IMR-90 (cell line): ENCODE measurements around the gene MARCO. TPM values are rescaled to one million over a fixed set of nuclear protein-coding genes. Genes with fewer than 3 reads are reported as not detected.

Source experiments
- ATAC-seq: fragments of 200-7000 bp; cut with Tn5 transposase; 2 replicates; pipeline ENCODE4 v1.9.1; 2020; ENCODE audit warnings: low read depth, mild to moderate bottlenecking, moderate library complexity
- BruUV-seq: library from RNA; stranded (reverse); fragments of 400-500 nt; replicated peaks from 2 replicates; lab custom pipeline; 2021; lab: Mats Ljungman, UMichigan
- CTCF ChIA-PET: fragments of 300-600 bp; formaldehyde crosslinking; extraction: SDS; loops from one replicate; lab custom pipeline; 2021; ENCODE audit warnings: antibody characterized with exemption; lab: Yijun Ruan, JAX
- POLR2A ChIA-PET: fragments of 300-600 bp; sonication (Branson Sonifier 250); formaldehyde crosslinking; loops from one replicate; lab custom pipeline; 2022; ENCODE audit warnings: antibody characterized with exemption; ENCODE audit not compliant: unreplicated experiment; lab: Charles Lee
- DNase-seq: peaks from one replicate; pipeline ENCODE4 v3.0.0; 2013
- H2AFZ ChIP-seq: replicated peaks from 2 replicates; pipeline ENCODE3; 2013; ENCODE audit warnings: low read length, mild to moderate bottlenecking; ENCODE audit not compliant: poor library complexity
- H2AK5ac ChIP-seq: 2 replicates; pipeline ENCODE4 v1.6.1; 2013; ENCODE audit warnings: low read depth, low read length, inconsistent platforms
- H2AK9ac ChIP-seq: replicated peaks from 2 replicates; pipeline ENCODE3; 2013; ENCODE audit warnings: mild to moderate bottlenecking, low read depth, low read length, moderate library complexity; ENCODE audit not compliant: poor library complexity
- H2BK120ac ChIP-seq: 2 replicates; pipeline ENCODE4 v1.6.1; 2013; ENCODE audit warnings: low read depth, low read length, inconsistent platforms
- H2BK15ac ChIP-seq: 3 replicates; pipeline ENCODE4 v1.6.1; 2013; ENCODE audit warnings: low read depth, low read length, inconsistent platforms
- H2BK20ac ChIP-seq: 2 replicates; pipeline ENCODE4 v1.6.1; 2013; ENCODE audit warnings: low read depth, mild to moderate bottlenecking, inconsistent platforms, low read length, moderate library complexity
- H2BK5ac ChIP-seq: 2 replicates; pipeline ENCODE4 v1.6.1; 2013; ENCODE audit warnings: mild to moderate bottlenecking, low read depth, low read length, inconsistent platforms; ENCODE audit not compliant: poor library complexity, severe bottlenecking
- H3K14ac ChIP-seq: replicated peaks from 2 replicates; pipeline ENCODE4 v1.6.1; 2013; ENCODE audit warnings: low read depth, low read length, inconsistent platforms
- H3K18ac ChIP-seq: 2 replicates; pipeline ENCODE4 v1.6.1; 2013; ENCODE audit warnings: low read depth, low read length, control low read depth
- H3K23ac ChIP-seq: 2 replicates; pipeline ENCODE4 v1.6.1; 2013; ENCODE audit warnings: low read depth, low read length, inconsistent platforms
- H3K27ac ChIP-seq: 2 replicates; pipeline ENCODE4 v1.5.1; 2013; ENCODE audit warnings: mild to moderate bottlenecking, control low read depth, low read length; ENCODE audit not compliant: insufficient read depth
- H3K27me3 ChIP-seq: 2 replicates; pipeline ENCODE4 v1.6.1; 2013; ENCODE audit warnings: low read length; ENCODE audit not compliant: control insufficient read depth, insufficient read depth
- H3K36me3 ChIP-seq: 2 replicates; pipeline ENCODE4 v1.6.1; 2013; ENCODE audit warnings: low read length, mixed read lengths; ENCODE audit not compliant: control insufficient read depth, insufficient read depth
- H3K4ac ChIP-seq: 2 replicates; pipeline ENCODE4 v1.6.1; 2013; ENCODE audit warnings: low read depth, low read length, inconsistent platforms
- H3K4me1 ChIP-seq: 2 replicates; pipeline ENCODE4 v1.6.1; 2013; ENCODE audit warnings: low read length, mixed read lengths; ENCODE audit not compliant: control insufficient read depth, insufficient read depth
- H3K4me2 ChIP-seq: 2 replicates; pipeline ENCODE4 v1.6.1; 2013; ENCODE audit warnings: low read depth, mild to moderate bottlenecking, control low read depth, low read length, moderate library complexity
- H3K4me3 ChIP-seq: 2 replicates; pipeline ENCODE4 v1.5.1; 2013; ENCODE audit warnings: low read depth, mild to moderate bottlenecking, control low read depth, low read length, moderate library complexity; ENCODE audit not compliant: insufficient read depth
- H3K56ac ChIP-seq: 2 replicates; pipeline ENCODE4 v1.6.1; 2013; ENCODE audit warnings: low read length, inconsistent platforms; ENCODE audit not compliant: insufficient read depth; ENCODE audit errors: extremely low read depth
- H3K79me1 ChIP-seq, 2 experiments: 2 replicates each; pipeline ENCODE4 v1.6.1; 2013; ENCODE audit warnings: low read length in 2 of 2, inconsistent platforms in 1 of 2, low read depth in 1 of 2
- H3K9ac ChIP-seq: 2 replicates; pipeline ENCODE4 v1.6.1; 2013; ENCODE audit warnings: low read depth, low read length, control low read depth
- H3K9me1 ChIP-seq: 2 replicates; pipeline ENCODE4 v1.6.1; 2013; ENCODE audit warnings: low read length, inconsistent platforms; ENCODE audit not compliant: insufficient read depth
- H3K9me3 ChIP-seq: 2 replicates; pipeline ENCODE4 v1.6.1; 2013; ENCODE audit warnings: low read length; ENCODE audit not compliant: control insufficient read depth, insufficient read depth
- H4K20me1 ChIP-seq: 2 replicates; pipeline ENCODE4 v1.6.1; 2013; ENCODE audit warnings: low read length, inconsistent platforms; ENCODE audit not compliant: insufficient read depth
- H4K5ac ChIP-seq: 2 replicates; pipeline ENCODE4 v1.6.1; 2013; ENCODE audit warnings: mild to moderate bottlenecking, low read depth, low read length, control low read depth
- H4K8ac ChIP-seq, 2 experiments: 2 replicates each; pipeline ENCODE4 v1.6.1; 2013; ENCODE audit warnings: low read depth in 2 of 2, low read length in 2 of 2, control low read depth in 1 of 2, inconsistent platforms in 1 of 2
- H4K91ac ChIP-seq: 2 replicates; pipeline ENCODE4 v1.6.1; 2013; ENCODE audit warnings: low read depth, low read length, inconsistent platforms; ENCODE audit not compliant: insufficient read depth
- BHLHE40 ChIP-seq: fragments of 150-350 bp; IDR thresholded peaks from 2 replicates; pipeline ENCODE4 v1.6.1; 2016; ENCODE audit warnings: mild to moderate bottlenecking, low read depth, low read length
- CEBPB ChIP-seq: IDR thresholded peaks from 2 replicates; pipeline ENCODE4 v1.6.1; 2012; ENCODE audit warnings: low read depth, low read length, improper control_type of control experiment
- FOS ChIP-seq: fragments of 150-350 bp; IDR thresholded peaks from 2 replicates; pipeline ENCODE4 v1.6.1; 2016; ENCODE audit warnings: low read depth, low read length
- MAZ ChIP-seq: IDR thresholded peaks from 2 replicates; pipeline ENCODE4 v1.6.1; 2012; ENCODE audit warnings: low read depth, mild to moderate bottlenecking, low read length, improper control_type of control experiment, moderate library complexity, borderline replicate concordance
- MXI1 ChIP-seq: IDR thresholded peaks from 2 replicates; pipeline ENCODE4 v1.6.1; 2012; ENCODE audit warnings: low read depth, mild to moderate bottlenecking, low read length, moderate library complexity, borderline replicate concordance
- NFE2L2 ChIP-seq: fragments of 150-350 bp; IDR thresholded peaks from 2 replicates; pipeline ENCODE4 v1.6.1; 2016; ENCODE audit warnings: low read depth, mild to moderate bottlenecking, low read length
- POLR2A ChIP-seq: IDR thresholded peaks from 2 replicates; pipeline ENCODE4 v1.6.1; 2012; ENCODE audit warnings: mild to moderate bottlenecking, low read depth, low read length
- RCOR1 ChIP-seq: IDR thresholded peaks from 2 replicates; pipeline ENCODE4 v1.6.1; 2012; ENCODE audit warnings: mild to moderate bottlenecking, low read length, improper control_type of control experiment; ENCODE audit not compliant: insufficient replicate concordance
- USF2 ChIP-seq: fragments of 150-350 bp; IDR thresholded peaks from 2 replicates; pipeline ENCODE4 v1.6.1; 2017; ENCODE audit warnings: mild to moderate bottlenecking, antibody characterized with exemption, low read length, low read depth
- WGBS, 2 experiments: methylation state at CpG; one replicate each; pipeline versions ENCODE4 v1.1.5 to v1.1.7; 2013; ENCODE audit warnings: missing lambda C conversion rate in 2 of 2; ENCODE audit not compliant: insufficient read length in 1 of 2; ENCODE audit errors: extremely low coverage in 2 of 2; 5-methylcytosine and 5-hydroxymethylcytosine counted together
- dilution Hi-C: fragments of 300-500 bp; cut with HindIII; formaldehyde crosslinking; loops from one replicate; pipeline ENCODE4 v1.14.3; 2018; ENCODE audit warnings: low sequenced_read_pairs; ENCODE audit not compliant: unreplicated experiment
- in situ Hi-C: fragments of 300-500 bp; cut with MboI; formaldehyde crosslinking; loops from 3 replicates; pipeline ENCODE4 v1.14.3; 2019; ENCODE audit warnings: low sequenced_read_pairs, inconsistent platforms, mixed read lengths
- intact Hi-C: fragments of 100-400 bp; cut with micrococcal nuclease; formaldehyde crosslinking; loops from 2 replicates; pipeline ENCODE4 v1.10.0; 2022
- polyA plus RNA-seq, 3 experiments: library from polyadenylated mRNA; depleted of rRNA; stranded (reverse); fragments of >200 nt; gene quantifications; 2 replicates each; pipeline ENCODE4 v1.2.3, GENCODE V29; 2012; ENCODE audit warnings: low replicate concordance in 1 of 3
- total RNA-seq: library from RNA; depleted of rRNA; stranded (reverse); fragments of >200 nt; gene quantifications from 2 replicates; pipeline ENCODE4 v1.2.3, GENCODE V29; 2012
- TF ChIP-seq, protein P1 (sequence below): conservative IDR thresholded peaks from 2 replicates; pipeline ENCODE4 v1.5.1; 2012; ENCODE audit warnings: mild to moderate bottlenecking, low read depth, low read length, improper control_type of control experiment

The MARCO gene
- total and polyA plus RNA-seq, 2 of the 4 experiments (the other 2 are of a cell fraction) = not detected

GRCh38 chr2:118993392-118993752 is 51.4 kb downstream of the MARCO start:
- Histone ChIP-seq H3K14ac (no peak overlapping the region), H4K91ac (no peak overlapping the region), H2AK5ac (no peak overlapping the region), H3K9me1 (no peaks in the 10 kb centered on the region), H2AK9ac (no peak overlapping the region), H2BK20ac (no peak overlapping the region), H4K5ac (no peak overlapping the region), H3K27ac (no peak overlapping the region), H3K9ac (no peak overlapping the region), H2BK15ac (no peak overlapping the region), H3K27me3 (no peaks in the 10 kb centered on the region; the same call in 1 of the 2 replicates), H3K4me1 (no peaks in the 10 kb centered on the region), H3K79me1 (no peaks in the 10 kb centered on the region), H3K4me3 (no peak overlapping the region), H2BK5ac (no peak overlapping the region), H3K36me3 (no peaks in the 10 kb centered on the region), H2AFZ (no peak overlapping the region), H3K56ac (no peak overlapping the region), H3K23ac (no peak overlapping the region), H3K18ac (no peak overlapping the region), H3K9me3 (no peaks in the 10 kb centered on the region), H2BK120ac (no peak overlapping the region), H4K20me1 (no peaks in the 10 kb centered on the region), H3K4me2 (no peak overlapping the region), H4K8ac (no peak overlapping the region), H3K4ac (no peak overlapping the region)
- no peak for DNase-seq
- BruUV-seq = no TSS peak
- ChIA-PET POLR2A (no interaction called here), CTCF (no interaction called here)
- dilution Hi-C loops = no loop called here
- intact Hi-C loops = no loop called here
- ATAC-seq = no peak
- no peak for TF ChIP-seq MXI1
- no peak for TF ChIP-seq NFE2L2
- TF ChIP-seq BHLHE40 = no peak
- TF ChIP-seq FOS = no peak
- TF ChIP-seq POLR2A = no peak
- TF ChIP-seq MAZ = no peak
- no peak for TF ChIP-seq CEBPB
- TF ChIP-seq RCOR1 = no peak
- TF ChIP-seq, protein P1, sequence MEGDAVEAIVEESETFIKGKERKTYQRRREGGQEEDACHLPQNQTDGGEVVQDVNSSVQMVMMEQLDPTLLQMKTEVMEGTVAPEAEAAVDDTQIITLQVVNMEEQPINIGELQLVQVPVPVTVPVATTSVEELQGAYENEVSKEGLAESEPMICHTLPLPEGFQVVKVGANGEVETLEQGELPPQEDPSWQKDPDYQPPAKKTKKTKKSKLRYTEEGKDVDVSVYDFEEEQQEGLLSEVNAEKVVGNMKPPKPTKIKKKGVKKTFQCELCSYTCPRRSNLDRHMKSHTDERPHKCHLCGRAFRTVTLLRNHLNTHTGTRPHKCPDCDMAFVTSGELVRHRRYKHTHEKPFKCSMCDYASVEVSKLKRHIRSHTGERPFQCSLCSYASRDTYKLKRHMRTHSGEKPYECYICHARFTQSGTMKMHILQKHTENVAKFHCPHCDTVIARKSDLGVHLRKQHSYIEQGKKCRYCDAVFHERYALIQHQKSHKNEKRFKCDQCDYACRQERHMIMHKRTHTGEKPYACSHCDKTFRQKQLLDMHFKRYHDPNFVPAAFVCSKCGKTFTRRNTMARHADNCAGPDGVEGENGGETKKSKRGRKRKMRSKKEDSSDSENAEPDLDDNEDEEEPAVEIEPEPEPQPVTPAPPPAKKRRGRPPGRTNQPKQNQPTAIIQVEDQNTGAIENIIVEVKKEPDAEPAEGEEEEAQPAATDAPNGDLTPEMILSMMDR = no peak
- no peak for TF ChIP-seq USF2
- no CpG with 5 or more reads among the region's 4 CpGs for WGBS, 2 experiments
- in situ Hi-C loops = no loop called here
